ENCODE data around the gene SEC24D.

SEC24D gene

DNA sequence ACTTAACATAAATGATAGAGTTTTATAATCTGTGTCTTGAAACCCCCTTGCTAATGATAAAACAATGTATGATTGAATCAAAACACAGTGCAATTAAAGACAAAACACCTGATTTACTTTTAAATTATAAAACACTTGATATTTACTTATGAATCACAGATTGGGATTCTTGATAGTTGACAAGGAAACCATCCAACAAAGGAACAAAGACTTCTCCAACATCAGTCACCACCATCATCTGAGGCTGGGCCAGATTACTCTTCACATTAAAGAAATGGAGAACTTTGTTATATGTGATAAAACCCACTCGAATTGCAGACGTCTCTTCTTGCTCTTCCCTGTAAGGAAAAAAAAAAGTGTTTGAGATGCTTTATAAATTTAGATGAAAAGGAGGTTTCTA lies 83.4 kb downstream of the SEC24D start:
- no peak for DNase-seq (ENCODE audit: low read depth)

DNA sequence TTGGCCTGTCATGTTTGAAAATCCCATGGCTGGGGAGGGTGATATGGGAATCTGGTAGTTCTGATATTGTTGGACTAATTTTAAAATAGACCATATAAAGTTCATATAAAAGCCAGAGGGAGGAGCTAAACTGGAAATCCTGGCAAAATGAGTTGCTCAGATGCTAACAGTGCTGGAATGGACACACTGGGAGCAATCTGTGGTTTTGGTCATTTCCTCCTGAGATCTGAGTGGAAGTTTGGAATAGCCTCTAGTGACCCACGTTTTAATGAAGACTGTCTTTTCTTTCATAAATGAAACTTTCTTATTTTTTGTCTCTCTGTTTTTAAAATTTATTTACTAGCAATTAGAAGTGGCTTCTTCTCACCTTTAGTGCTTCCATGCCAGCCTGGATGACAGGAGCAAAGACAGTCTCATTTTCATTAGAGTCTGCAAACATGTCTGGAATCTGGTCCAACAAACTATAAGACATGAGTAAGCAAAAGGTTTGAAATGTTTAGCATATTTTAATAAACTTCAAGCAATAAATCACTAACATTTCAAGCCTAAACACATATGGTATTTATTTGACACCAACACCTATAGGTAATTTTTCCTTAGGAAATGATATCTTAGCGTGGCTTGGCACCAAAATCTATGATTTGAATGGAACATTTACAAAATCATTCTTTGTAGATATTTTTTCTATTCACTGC lies 84.2 kb downstream of the SEC24D start:
- DNase-seq (ENCODE audit: low read depth): no peak

- DNase-seq (ENCODE audit: low read depth): no peak
These were observed 86.5 kb downstream of the SEC24D start for GRCh38 chr4:118749347-118749988.

DNA sequence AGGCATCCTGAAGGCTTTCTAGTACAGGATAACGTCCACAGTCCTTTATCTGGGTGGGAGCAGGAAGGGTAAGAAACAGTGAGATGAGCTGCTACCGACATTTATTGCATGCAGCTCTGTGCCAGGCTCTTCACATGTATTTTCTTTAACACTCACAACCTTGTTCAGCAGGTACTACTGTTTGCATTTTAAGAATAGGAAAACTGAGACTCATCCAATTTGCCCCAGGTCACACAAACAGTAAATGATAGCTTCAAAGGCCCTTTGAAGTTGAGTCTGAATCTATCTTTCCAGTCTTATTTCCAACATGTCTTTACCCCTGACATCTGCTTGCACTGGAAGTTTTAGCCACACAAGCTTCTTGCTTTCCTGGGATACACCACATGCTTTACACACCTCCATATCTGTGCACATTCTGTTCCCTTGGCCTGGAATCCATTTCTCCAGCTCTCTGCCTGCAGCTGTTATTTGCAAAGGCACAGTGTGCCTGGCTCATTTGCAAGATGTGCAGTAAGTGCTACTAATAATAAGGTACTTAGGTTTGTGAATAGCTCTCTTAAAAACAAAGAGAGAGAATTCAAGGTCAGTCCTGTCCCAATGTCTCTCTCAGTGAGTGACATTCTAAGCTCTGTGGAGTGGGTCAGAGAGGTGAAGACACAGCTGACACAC lies 89.5 kb downstream of the SEC24D start:
- DNase-seq (ENCODE audit: low read depth): no peak

GRCh38 chr4:118745357-118745756 lies 90.6 kb downstream of the SEC24D start:
- DNase-seq (ENCODE audit: low read depth): no peak

GRCh38 chr4:118743867-118744266 lies 92.1 kb downstream of the SEC24D start:
- DNase-seq (ENCODE audit: low read depth): no peak

GRCh38 chr4:118742050-118742449 lies 93.9 kb downstream of the SEC24D start:
- DNase-seq (ENCODE audit: low read depth): no peak

GRCh38 chr4:118741301-118741855 lies 94.5 kb downstream of the SEC24D start:
- no peak for DNase-seq (ENCODE audit: low read depth)

DNA sequence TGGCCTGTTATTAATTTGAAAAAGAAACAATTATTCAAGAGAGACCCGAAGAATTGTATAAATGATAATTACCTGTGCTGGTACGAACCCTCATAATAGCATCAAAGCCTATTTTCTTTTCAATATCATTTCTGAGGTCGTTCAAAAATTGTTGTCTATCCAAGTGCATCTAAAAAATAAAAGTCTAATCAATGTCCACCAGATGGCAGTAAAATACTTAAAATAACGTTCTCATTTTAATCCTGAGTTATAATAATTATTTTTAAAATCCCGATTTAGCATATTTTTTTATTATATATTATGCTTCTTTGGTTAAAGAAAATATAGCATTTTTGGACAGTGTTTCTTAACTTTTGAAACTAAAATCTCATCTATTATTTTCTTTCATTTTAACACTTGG lies 95.1 kb downstream of the SEC24D start:
- DNase-seq (ENCODE audit: low read depth): no peak

DNA sequence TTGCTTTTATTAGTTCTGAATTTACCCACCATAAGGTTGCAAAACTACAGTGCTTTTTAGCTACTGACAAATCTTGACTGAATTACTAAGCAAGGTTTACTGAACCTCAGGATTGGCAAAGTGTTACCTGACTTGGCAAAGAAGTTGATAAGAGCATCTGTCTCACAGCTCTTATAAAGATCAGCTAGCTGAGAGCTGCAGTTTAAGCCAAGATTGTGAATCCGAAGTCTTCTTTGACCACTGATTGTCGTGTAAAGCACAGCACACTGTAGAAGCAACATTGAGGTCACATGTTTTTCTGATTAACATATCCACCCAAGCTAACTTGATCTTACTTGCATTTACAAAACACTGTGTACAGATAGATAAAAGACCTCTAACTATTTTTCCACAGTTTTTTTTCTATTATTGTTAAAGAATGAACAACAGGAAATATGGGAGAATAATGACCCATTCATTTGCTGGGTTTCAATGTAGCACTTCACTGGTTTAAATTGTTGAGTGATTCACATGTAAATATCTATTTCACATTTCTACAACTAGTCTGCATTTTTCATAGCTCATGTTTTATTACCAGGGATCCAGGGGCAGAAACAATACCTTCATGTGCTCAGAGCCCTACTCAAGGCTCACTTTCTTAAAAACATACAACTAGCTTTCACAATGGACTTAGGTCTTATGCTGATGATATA lies 96.8 kb downstream of the SEC24D start:
- DNase-seq (ENCODE audit: low read depth): no peak

DNA sequence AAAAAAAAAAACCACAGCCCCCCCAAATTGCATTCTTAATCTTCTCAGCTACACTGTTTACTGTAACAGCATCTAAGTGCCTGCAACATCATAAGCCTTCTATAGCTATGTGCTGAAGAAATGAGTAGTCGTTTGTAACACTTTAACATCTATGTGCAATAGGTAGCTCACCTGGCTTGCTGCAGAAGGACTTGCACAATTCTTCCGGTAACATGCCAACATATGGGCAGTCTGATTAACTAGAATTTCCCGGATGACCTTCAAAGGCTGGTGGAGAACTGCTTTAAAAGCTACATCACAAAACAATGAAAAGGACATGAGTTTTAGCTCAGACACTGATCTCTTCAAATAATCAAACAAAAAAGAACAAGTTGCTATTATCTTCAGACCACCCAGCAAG lies 97.8 kb downstream of the SEC24D start:
- DNase-seq (ENCODE audit: low read depth): no peak

- no peak for DNase-seq (ENCODE audit: low read depth)
These were observed 99.0 kb downstream of the SEC24D start for GRCh38 chr4:118736900-118737299.

GRCh38 chr4:118734491-118735205 lies 101.3 kb downstream of the SEC24D start:
- no peak for DNase-seq (ENCODE audit: low read depth)

GRCh38 chr4:118732591-118733330 lies 103.2 kb downstream of the SEC24D start:
- DNase-seq (ENCODE audit: low read depth): no peak

GRCh38 chr4:118730683-118731082 lies 105.2 kb downstream of the SEC24D start:
- DNase-seq (ENCODE audit: low read depth): no peak

DNA sequence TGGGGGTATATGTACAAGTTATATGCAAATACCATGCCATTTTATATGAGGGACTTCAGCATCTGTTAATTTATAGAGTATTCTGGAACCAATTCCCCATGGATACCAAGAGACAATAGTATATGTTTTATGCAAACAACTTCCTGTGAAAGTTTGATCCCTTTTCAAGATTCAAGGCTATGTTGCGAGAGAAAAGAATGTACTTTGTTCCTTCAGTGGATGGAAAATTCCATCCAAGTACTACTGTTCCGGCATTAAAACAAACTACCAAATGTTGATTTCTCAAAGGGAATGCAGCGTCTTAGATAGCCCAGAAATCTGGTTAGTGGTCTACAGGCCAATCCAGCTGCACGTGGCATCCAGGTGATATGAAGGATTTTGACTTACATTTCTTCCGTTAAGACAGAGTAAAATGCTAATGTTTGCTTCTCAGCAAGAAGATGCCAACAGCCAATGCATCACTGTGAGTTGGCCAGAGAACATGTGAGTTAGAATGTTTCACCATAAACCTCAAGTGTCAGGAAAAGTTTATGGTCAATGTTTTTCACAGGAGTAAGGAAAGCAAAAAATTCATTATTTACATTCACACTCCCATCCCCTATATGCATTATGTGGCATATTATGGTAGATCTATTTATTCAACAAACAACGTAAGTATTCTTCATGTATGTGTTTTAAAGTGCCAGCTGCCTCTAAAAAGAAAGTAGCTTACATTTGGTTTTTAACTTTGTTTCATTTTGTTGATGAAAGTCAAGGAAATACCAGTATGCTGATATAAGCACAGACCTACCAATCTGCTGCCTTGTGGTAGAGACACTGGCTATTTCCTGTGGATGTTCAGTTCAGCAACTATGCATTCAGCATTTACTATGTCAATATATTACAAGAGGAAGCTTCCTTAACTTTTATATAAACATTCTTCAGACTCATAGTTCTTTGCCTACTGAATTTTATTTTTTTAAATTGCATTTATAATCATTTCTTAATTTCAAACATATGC lies 106.3 kb downstream of the SEC24D start:
- no peak for DNase-seq (ENCODE audit: low read depth)

GRCh38 chr4:118727360-118727759 lies 108.6 kb downstream of the SEC24D start:
- DNase-seq (ENCODE audit: low read depth): no peak

GRCh38 chr4:118723369-118723768 lies 112.6 kb downstream of the SEC24D start:
- DNase-seq (ENCODE audit: low read depth): no peak

DNA sequence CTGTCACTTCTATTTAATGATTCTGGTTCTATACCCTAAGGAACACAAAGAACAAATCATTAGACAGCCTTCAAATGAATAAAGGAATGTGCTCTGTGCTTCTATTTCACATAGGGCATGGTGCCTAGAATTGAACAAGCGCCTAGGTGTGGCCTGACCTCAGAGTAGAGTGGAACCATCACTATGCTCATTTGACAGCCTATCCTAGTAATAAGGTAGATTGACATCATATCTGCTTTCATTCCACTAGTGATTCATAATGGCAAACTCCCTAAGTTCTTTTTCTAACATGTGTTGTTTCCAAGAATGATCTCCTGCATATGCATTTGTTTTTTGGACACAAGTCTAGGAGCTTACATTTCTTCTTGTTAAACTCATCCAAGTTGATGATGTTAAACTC lies 114.2 kb downstream of the SEC24D start:
- no peak for DNase-seq (ENCODE audit: low read depth)
